GM19240 (cell line): ENCODE measurements around the gene RIPK4.

Source experiments
- DNase-seq: peaks from one replicate; pipeline ENCODE4 v3.0.0; 2011; ENCODE audit warnings: low spot score; ENCODE audit not compliant: insufficient read length

The RIPK4 gene

GRCh38 chr21:41692185-41692565 lies 74.7 kb downstream of the RIPK4 start:
- no peak for DNase-seq

GRCh38 chr21:41691205-41692184 lies 75.4 kb downstream of the RIPK4 start:
- no peak for DNase-seq
